Neural cell (in vitro differentiated cells): ENCODE measurements around the gene PSRC1.

Experiments used
- EZH2 ChIP-seq: fragments of 200-600, 300-800 bp; shearing (Covaris generic), sonication (generic); IDR thresholded peaks from 2 replicates; pipeline ENCODE4 v1.6.1; 2014; ENCODE audit warnings: antibody characterized with exemption, low read length, borderline replicate concordance, mild to moderate bottlenecking; ENCODE audit not compliant: insufficient read depth, poor library complexity, severe bottlenecking
- MXI1 ChIP-seq: fragments of 450-650 bp; conservative IDR thresholded peaks from 2 replicates; pipeline ENCODE4 v1.6.1; 2014; ENCODE audit warnings: antibody characterized with exemption, mild to moderate bottlenecking; ENCODE audit not compliant: poor library complexity, severe bottlenecking
- POLR2AphosphoS5 ChIP-seq: IDR thresholded peaks from 2 replicates; pipeline ENCODE4 v1.6.1; 2012
- RAD21 ChIP-seq: fragments of 450-650 bp; conservative IDR thresholded peaks from 2 replicates; pipeline ENCODE4 v1.6.1; 2014; ENCODE audit warnings: antibody characterized with exemption, mild to moderate bottlenecking, moderate library complexity
- TF ChIP-seq, protein P1 (sequence below): fragments of 450-650 bp; IDR thresholded peaks from 2 replicates; pipeline ENCODE4 v1.5.1; 2014; ENCODE audit warnings: antibody characterized with exemption, mild to moderate bottlenecking, moderate library complexity; ENCODE audit not compliant: poor library complexity, severe bottlenecking
- TF ChIP-seq, protein P2 (sequence below): IDR thresholded peaks from 2 replicates; pipeline ENCODE4 v1.6.1; 2012; ENCODE audit warnings: borderline replicate concordance

DNA sequence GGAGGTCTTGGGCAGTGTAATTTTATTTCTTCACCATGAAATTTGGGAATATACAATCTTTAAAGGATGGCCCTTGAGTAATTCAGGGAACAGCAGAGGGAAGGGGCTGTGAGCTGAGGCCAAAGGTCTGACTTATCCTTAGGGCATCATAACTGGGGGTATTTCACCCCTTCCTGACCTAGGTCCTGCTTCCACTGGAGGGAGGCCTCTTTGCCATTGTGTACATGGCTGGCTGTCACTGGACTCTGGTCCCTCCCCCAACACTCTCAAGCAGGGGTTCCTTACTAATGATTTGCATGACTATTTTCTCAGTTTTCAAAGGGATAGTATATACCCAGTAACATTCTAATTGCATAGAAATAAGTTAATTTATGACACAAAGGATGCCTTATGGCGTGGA lies 7.2 kb upstream of the PSRC1 start:
- TF ChIP-seq, protein P1, sequence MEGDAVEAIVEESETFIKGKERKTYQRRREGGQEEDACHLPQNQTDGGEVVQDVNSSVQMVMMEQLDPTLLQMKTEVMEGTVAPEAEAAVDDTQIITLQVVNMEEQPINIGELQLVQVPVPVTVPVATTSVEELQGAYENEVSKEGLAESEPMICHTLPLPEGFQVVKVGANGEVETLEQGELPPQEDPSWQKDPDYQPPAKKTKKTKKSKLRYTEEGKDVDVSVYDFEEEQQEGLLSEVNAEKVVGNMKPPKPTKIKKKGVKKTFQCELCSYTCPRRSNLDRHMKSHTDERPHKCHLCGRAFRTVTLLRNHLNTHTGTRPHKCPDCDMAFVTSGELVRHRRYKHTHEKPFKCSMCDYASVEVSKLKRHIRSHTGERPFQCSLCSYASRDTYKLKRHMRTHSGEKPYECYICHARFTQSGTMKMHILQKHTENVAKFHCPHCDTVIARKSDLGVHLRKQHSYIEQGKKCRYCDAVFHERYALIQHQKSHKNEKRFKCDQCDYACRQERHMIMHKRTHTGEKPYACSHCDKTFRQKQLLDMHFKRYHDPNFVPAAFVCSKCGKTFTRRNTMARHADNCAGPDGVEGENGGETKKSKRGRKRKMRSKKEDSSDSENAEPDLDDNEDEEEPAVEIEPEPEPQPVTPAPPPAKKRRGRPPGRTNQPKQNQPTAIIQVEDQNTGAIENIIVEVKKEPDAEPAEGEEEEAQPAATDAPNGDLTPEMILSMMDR, result no peak
- TF ChIP-seq RAD21, result no peak
- TF ChIP-seq POLR2AphosphoS5, result no peak
- TF ChIP-seq, protein P2, sequence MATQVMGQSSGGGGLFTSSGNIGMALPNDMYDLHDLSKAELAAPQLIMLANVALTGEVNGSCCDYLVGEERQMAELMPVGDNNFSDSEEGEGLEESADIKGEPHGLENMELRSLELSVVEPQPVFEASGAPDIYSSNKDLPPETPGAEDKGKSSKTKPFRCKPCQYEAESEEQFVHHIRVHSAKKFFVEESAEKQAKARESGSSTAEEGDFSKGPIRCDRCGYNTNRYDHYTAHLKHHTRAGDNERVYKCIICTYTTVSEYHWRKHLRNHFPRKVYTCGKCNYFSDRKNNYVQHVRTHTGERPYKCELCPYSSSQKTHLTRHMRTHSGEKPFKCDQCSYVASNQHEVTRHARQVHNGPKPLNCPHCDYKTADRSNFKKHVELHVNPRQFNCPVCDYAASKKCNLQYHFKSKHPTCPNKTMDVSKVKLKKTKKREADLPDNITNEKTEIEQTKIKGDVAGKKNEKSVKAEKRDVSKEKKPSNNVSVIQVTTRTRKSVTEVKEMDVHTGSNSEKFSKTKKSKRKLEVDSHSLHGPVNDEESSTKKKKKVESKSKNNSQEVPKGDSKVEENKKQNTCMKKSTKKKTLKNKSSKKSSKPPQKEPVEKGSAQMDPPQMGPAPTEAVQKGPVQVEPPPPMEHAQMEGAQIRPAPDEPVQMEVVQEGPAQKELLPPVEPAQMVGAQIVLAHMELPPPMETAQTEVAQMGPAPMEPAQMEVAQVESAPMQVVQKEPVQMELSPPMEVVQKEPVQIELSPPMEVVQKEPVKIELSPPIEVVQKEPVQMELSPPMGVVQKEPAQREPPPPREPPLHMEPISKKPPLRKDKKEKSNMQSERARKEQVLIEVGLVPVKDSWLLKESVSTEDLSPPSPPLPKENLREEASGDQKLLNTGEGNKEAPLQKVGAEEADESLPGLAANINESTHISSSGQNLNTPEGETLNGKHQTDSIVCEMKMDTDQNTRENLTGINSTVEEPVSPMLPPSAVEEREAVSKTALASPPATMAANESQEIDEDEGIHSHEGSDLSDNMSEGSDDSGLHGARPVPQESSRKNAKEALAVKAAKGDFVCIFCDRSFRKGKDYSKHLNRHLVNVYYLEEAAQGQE, result no peak
- TF ChIP-seq EZH2, result no peak
- TF ChIP-seq MXI1, result no peak
